ENCODE results near the gene DNAJB2. TPM values are rescaled to one million over a fixed set of nuclear protein-coding genes. Genes with fewer than 3 reads are reported as not detected.
"Not testable (repeated sequence)": the region's sequence is repeated elsewhere in the genome, so short reads cannot be mapped to it uniquely, and the experiment has no call there.

DNAJB2 gene
- total RNA-seq, 2 experiments from 2014 or later = 43.5 to 51.1 TPM

DNA sequence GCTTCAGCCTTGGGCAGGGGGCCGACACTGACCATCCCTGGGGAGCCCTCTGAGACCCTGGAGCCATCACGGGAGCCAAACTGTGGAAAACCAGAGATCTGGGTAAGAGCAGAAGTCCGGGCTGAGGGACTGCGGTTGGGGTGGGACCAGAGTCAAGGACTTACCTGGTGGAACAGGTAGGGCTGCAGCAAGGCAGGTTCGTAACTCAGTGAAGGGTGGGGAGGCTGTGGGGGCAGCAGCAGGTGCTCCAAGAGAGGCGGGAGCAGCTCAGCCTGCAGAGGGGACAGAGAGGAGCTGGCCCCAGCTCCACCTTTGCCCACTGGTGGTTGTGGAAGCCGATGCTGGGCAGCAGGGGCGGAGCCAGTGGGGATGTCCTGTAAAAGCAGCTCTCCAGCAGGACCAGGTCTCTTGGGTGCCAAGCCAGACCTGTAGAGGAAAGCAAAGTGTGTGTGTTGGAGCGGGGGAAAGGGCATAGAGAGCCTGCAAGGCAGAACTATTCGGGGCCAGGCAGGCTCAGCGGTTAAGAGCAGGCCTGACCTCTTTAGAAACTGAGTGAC is 23.3 kb downstream of the DNAJB2 start:
- Mint-ChIP-seq H3K36me3 (ENCODE audit: low read depth) (no peaks in the 10 kb centered on the region), H3K4me3 (no peak overlapping the region), H3K27me3 (ENCODE audit: low read depth) (peaks cover 45% of the 10 kb centered on the region), H3K27ac (no peak overlapping the region), H3K4me1 (ENCODE audit: low read depth) (peaks cover 9% of the 10 kb centered on the region), H3K9me3 (ENCODE audit: insufficient read depth) (no peaks in the 10 kb centered on the region)
- ChIA-PET CTCF (interaction anchor here (3.8 kb wide), 1 partner anchor 7 kb away, joined by 24 read pairs; no protein-coding TSS in a partner anchor), POLR2A (no interaction called here)
- no peak for DNase-seq
- no peak for ATAC-seq

DNA sequence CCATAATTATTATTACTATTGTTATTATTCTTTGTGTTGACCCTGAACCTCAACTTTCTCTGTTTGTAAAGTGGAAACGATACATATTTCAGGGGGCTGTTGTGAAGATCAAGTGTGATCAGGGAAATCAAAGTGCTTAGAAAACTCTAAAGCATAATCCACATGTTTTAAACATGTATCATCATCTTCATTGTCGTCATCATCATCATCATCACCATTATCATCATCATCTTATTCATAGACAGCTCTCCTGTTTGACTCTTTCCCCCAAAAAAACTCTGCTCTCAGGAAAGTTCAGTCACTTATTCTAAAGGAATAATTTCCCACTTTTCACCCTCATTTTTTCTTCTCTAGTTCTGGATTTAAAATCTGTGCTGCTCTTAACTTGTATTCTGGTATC is 25.1 kb downstream of the DNAJB2 start:
- ChIA-PET CTCF (interaction anchor here (0.9 to 3.8 kb wide), 2 partner anchors 9 to 49 kb away, joined by 3 to 24 read pairs; no protein-coding TSS in a partner anchor), POLR2A (interaction anchor here (0.7 kb wide), 1 partner anchor 14 kb away, joined by 3 read pairs; no protein-coding TSS in a partner anchor)
- H3K27ac Mint-ChIP-seq = no peak overlapping the region
- ATAC-seq = no peak
- no peak overlapping the region for H3K4me3 Mint-ChIP-seq
- no peaks in the 10 kb centered on the region for H3K4me1 Mint-ChIP-seq (ENCODE audit: low read depth)
- H3K9me3 Mint-ChIP-seq (ENCODE audit: insufficient read depth) = no peaks in the 10 kb centered on the region
- H3K36me3 Mint-ChIP-seq (ENCODE audit: low read depth) = no peaks in the 10 kb centered on the region
- H3K27me3 Mint-ChIP-seq (ENCODE audit: low read depth) = peaks cover 49% of the 10 kb centered on the region
- no peak for DNase-seq

DNA sequence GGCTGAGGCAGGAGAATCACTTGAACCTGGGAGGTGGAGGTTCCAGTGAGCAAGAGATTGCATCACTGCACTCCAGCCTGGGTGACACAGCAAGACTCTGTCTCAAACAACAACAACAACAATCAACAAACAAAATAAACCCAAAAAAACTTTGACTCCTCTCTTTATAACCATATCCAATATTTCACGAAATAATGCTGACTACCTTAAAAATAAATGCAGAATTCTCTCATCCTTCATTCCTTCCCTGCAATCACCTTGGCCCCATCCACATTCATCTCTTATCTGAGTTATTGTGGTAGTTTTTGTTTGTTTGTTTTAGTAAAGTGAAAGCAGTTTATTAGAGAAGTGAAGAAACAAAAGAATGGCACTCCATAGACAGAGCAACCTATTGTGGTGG is 26.9 kb downstream of the DNAJB2 start:
- Mint-ChIP-seq H3K9me3 (ENCODE audit: insufficient read depth) (no peaks in the 10 kb centered on the region), H3K27ac (no peak overlapping the region), H3K4me1 (ENCODE audit: low read depth) (no peaks in the 10 kb centered on the region), H3K27me3 (ENCODE audit: low read depth) (peaks cover 56% of the 10 kb centered on the region), H3K4me3 (no peak overlapping the region), H3K36me3 (ENCODE audit: low read depth) (no peaks in the 10 kb centered on the region)
- POLR2A ChIA-PET = no interaction called here
- CTCF ChIA-PET = interaction anchor here (3.8 kb wide), 1 partner anchor 11 kb away, joined by 24 read pairs; no protein-coding TSS in a partner anchor
- DNase-seq = no peak
- ATAC-seq = no peak

DNA sequence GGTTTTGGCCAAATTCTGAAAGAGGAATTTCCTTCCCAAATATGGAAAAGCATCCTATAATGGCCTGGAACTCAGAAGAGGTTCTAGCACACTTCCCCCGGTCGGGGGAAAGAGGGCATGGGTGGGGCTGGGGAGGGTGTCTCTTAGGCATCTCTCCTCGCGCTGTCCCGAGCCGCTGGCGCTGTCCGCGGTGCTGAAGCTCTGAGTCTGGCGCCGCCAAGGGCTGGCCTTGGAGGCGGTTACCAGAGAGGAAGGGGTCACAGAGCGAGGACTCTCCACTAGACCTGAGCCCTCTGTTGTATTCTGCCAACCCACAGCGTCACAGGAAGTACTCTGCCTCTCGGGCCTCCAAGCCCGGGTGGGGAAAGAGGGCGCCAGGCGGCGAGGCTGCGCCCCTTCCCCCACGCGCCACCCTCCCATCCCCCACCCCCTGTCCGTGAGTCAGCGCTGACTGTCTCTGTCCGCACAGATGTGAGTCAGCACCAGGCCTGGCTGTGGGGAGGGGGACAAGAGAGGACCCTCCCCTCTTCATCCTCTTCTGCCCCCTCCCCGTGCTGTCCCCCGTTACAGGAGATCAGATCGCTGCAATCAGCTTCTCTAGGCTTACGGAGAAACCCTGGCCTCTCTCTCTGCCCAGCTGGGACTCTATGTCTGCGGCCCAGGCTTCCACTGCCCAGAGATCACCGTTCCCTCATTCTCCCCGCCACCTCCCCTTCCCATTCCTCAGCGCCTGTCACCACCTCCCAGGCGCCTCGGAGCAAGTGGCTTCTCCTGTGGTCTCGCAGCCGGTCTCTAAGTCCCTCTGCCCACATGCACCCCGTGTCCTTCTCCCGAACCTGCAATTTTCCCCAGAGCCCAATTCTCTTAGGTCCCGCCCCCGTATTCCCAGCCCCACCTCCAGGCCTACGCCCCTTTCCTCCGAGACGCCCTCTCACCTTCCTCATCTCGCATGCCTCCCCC is 29.3 kb downstream of the DNAJB2 start:
- Mint-ChIP-seq H3K36me3 (ENCODE audit: low read depth) (no peaks in the 10 kb centered on the region), H3K9me3 (ENCODE audit: insufficient read depth) (no peaks in the 10 kb centered on the region), H3K27ac (no peak overlapping the region), H3K4me1 (ENCODE audit: low read depth) (no peaks in the 10 kb centered on the region), H3K27me3 (ENCODE audit: low read depth) (peaks cover 41% of the 10 kb centered on the region), H3K4me3 (no peak overlapping the region)
- CTCF ChIA-PET = interaction anchor here (1.0 to 1.5 kb wide), 2 partner anchors 13 to 30 kb away, joined by 3 to 5 read pairs; partner anchors contain the start of gene DNAJB2
- POLR2A ChIA-PET = no interaction called here
- DNase-seq (peak; percentile 83), ATAC-seq (peak; percentile 96)

DNA sequence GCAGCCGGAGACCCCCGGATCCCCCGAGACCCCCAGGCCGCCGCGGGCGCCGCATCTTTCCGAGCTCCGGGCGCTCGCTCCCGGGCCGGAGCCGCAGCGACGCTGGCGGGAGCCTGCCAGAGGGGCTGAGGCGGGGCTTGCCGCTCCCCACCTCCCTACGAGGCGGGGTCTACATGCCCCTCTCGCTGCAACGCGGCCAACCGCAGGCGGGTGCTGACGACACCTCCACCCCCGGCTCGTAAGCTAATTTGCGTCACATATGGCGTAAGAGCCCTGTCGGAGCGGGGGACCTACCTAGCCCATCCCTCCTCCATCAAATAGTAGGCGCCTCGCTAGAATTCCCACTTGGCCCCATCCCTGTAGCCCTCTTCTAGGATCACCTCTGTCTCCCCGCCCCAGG is 30.1 kb downstream of the DNAJB2 start, which contains the start of gene PTPRN:
Gene PTPRN (minus strand): TSS at position 124 of the 400 bp plus-strand sequence. CDS start 69 bp downstream, at position 55.
- peaks cover 37% of the 10 kb centered on the region for H3K27me3 Mint-ChIP-seq (ENCODE audit: low read depth)
- ChIA-PET POLR2A (no interaction called here), CTCF (interaction anchor here (0.7 to 1.5 kb wide), 4 partner anchors 12 to 30 kb away, joined by 3 to 8 read pairs (median 4); partner anchors contain the start of gene DNAJB2)
- no peak for DNase-seq
- no peaks in the 10 kb centered on the region for H3K36me3 Mint-ChIP-seq (ENCODE audit: low read depth)
- H3K9me3 Mint-ChIP-seq (ENCODE audit: insufficient read depth) = no peaks in the 10 kb centered on the region
- H3K4me3 Mint-ChIP-seq = no peak within 1 kb of the TSS
- H3K27ac Mint-ChIP-seq = no peak within 1 kb of the TSS
- no peak for ATAC-seq
- no peaks in the 10 kb centered on the region for H3K4me1 Mint-ChIP-seq (ENCODE audit: low read depth)

DNA sequence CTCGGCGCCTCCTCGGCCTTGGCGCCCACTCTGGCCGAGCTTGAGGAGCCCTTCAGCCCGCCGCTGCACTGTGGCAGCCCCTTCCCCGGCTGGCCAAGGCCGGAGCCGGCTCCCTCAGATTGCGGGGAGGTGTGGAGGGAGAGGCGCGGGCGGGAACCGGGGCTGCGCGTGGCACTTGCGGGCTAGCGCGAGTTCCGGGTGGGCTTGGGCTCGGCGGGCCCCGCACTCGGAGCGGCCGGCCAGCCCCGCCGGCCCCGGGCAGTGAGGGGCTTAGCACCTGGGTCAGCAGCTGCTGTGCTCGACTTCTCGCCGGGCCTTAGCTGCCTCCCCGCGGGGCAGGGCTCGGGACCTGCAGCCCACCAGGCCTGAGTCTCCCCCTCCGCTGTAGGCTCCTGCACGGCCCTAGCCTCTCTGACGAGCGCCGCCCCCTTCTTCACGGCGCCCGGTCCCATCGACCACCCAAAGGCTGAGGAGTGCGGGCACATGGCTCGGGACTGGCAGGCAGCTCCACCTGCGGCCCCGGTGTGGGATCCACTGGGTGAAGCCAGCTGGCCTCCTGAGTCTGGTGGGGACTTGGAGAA is 33.6 kb downstream of the DNAJB2 start:
- H3K36me3 Mint-ChIP-seq (ENCODE audit: low read depth); H3K9me3 Mint-ChIP-seq (ENCODE audit: insufficient read depth); H3K27ac Mint-ChIP-seq; POLR2A ChIA-PET; DNase-seq; ATAC-seq; H3K4me3 Mint-ChIP-seq; H3K4me1 Mint-ChIP-seq (ENCODE audit: low read depth): not testable (repeated sequence)
- CTCF ChIA-PET = interaction anchor here (1.2 to 2.4 kb wide), 3 partner anchors 12 to 39 kb away, joined by 3 to 10 read pairs (median 5); no protein-coding TSS in a partner anchor
- peaks cover 14% of the 10 kb centered on the region for H3K27me3 Mint-ChIP-seq (ENCODE audit: low read depth)

DNA sequence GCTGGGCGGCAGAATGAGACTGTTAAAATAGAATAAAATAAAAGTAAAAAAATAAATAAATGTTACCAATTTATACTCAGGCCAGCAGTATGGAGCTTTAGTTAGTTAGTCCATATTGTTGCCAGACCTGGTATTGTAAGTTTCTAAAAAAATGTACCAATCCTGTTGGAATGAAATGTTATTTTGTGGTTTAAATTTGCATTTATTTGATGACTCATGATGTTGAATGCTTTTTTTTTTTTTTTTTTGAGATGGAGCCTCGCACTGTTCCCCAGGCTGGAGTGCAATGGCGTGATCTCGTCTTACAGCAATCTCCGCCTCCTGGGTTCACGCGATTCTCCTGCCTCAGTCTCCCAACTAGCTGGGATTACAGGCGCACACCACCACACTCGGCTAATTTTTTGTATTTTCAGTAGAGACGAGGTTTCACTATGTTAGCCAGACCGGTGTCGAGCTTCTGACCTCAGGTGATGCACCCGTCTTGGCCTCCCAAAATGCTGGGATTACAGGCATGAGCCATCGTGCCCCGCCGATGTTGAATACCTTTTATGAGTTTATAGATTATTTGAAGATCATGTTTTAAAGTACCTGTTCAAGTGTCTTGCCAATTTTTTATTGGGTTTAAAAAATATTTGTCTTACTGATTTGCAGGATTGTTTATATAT is 35.8 kb downstream of the DNAJB2 start:
- Mint-ChIP-seq H3K27me3 (ENCODE audit: low read depth) (peaks cover 4% of the 10 kb centered on the region), H3K9me3 (ENCODE audit: insufficient read depth) (no peaks in the 10 kb centered on the region), H3K27ac (no peak overlapping the region), H3K36me3 (ENCODE audit: low read depth) (no peaks in the 10 kb centered on the region), H3K4me1 (ENCODE audit: low read depth) (no peaks in the 10 kb centered on the region), H3K4me3 (no peak overlapping the region)
- ATAC-seq (no peak), DNase-seq (no peak)
- CTCF ChIA-PET = interaction anchor here (1.1 kb wide), 1 partner anchor 16 kb away, joined by 4 read pairs; no protein-coding TSS in a partner anchor
- POLR2A ChIA-PET = no interaction called here

DNA sequence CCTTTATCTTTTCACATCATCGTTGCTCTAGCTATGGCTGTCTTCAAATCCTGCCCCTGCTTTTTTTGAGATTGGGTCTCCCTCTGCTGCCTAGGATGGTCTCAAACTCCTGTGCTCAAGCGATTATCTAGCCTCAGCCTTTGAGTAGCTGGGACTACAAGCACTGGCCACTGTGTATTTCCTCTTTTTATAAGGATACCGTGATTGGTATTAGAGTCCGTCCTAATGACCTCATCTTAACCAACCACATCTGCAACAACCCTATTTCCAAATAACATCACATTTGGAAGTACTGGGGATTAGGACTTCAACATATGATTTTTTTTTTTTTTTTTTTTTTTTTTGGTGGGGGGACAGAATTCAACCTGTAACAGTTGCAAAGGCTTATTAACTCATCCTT is 44.3 kb downstream of the DNAJB2 start:
- ChIA-PET POLR2A (no interaction called here), CTCF (interaction anchor here (2.4 kb wide), 1 partner anchor 29 kb away, joined by 10 read pairs; no protein-coding TSS in a partner anchor)
- H3K27me3 Mint-ChIP-seq (ENCODE audit: low read depth) = peaks cover 32% of the 10 kb centered on the region
- peaks cover 9% of the 10 kb centered on the region for H3K4me1 Mint-ChIP-seq (ENCODE audit: low read depth)
- no peaks in the 10 kb centered on the region for H3K36me3 Mint-ChIP-seq (ENCODE audit: low read depth)
- H3K4me3 Mint-ChIP-seq = no peak overlapping the region
- DNase-seq = no peak
- ATAC-seq = no peak
- no peak overlapping the region for H3K27ac Mint-ChIP-seq
- H3K9me3 Mint-ChIP-seq (ENCODE audit: insufficient read depth) = no peaks in the 10 kb centered on the region

DNA sequence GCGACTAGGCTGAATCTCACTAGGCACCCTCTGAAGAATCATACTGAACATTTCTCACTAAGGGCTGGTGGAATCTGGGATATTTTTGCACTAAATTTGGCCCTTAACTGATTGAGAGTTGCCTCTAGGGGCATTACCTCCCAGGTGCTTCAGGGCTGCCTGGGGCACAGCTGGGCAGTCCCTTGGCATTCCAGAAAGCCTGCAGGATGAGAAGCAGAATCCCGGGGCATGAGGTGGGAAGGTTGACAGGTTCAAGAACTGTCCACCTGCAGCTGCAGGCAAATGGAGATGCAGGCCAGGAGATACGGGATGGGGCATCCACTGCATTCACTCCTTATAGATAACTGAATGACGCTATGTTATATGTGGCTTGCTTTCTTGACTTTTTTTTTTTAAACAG is 46.0 kb downstream of the DNAJB2 start:
- H3K9me3 Mint-ChIP-seq (ENCODE audit: insufficient read depth) = no peaks in the 10 kb centered on the region
- H3K27ac Mint-ChIP-seq = no peak overlapping the region
- no peak for ATAC-seq
- H3K27me3 Mint-ChIP-seq (ENCODE audit: low read depth) = peaks cover 40% of the 10 kb centered on the region
- H3K4me3 Mint-ChIP-seq = no peak overlapping the region
- no peaks in the 10 kb centered on the region for H3K36me3 Mint-ChIP-seq (ENCODE audit: low read depth)
- POLR2A ChIA-PET = no interaction called here
- peaks cover 9% of the 10 kb centered on the region for H3K4me1 Mint-ChIP-seq (ENCODE audit: low read depth)
- CTCF ChIA-PET = no interaction called here
- DNase-seq = no peak

DNA sequence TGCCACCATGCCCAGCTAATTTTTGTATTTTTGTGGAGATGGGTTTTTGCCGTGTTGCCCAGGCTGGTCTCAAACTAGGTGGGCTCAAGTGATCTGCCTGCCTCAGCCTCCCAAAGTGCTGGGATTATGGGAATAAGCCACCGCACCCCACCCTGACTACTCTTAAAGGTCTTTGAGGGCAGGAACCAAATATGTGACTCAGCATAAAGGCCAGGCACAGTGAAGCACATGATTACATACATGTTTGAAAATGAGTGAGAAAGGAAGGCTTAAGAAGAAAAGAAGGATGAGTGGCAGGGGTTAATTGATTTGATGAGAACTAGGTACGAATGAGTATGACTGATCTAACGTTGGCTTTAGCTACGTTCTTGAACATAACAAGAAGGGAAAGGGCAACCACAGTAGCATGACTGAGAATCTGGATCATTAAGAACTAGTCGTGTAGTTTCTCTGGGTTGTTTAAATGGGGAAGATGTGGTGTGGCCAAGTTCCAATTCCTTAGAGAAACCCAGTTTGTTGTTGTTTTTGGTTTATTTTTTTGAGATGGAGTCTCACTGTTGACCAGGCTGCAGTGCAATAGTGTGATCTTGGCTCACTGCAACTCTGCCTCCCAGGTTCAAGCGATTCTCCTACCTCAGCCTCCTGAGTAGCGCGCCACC is 46.6 kb downstream of the DNAJB2 start:
- Mint-ChIP-seq H3K9me3 (ENCODE audit: insufficient read depth) (no peaks in the 10 kb centered on the region), H3K27ac (no peak overlapping the region), H3K4me3 (no peak overlapping the region), H3K36me3 (ENCODE audit: low read depth) (no peaks in the 10 kb centered on the region), H3K4me1 (ENCODE audit: low read depth) (peaks cover 7% of the 10 kb centered on the region), H3K27me3 (ENCODE audit: low read depth) (peaks cover 43% of the 10 kb centered on the region)
- CTCF ChIA-PET = no interaction called here
- DNase-seq (no peak), ATAC-seq (no peak)
- POLR2A ChIA-PET = no interaction called here

DNA sequence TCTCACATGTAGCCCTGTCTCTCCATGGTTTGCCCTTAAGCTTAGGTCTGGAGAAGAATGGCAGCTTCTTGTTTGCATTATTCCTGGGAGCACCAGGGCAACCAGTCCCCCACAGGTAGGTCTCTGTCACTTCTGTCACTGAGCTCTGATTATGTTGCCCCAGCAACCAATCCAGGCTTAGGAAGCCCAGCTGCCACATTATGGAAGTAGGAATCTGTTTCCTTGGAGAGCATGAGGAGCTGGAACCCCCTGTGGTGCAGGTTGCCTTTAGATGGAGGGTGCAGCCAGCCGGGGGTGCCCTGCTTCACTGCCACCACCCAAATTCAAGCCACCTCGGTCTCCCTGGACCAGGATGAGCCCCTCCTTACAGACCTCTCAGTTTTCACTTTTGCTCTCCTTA is 48.6 kb downstream of the DNAJB2 start:
- Mint-ChIP-seq H3K4me3 (no peak overlapping the region), H3K36me3 (ENCODE audit: low read depth) (no peaks in the 10 kb centered on the region), H3K4me1 (ENCODE audit: low read depth) (no peaks in the 10 kb centered on the region), H3K27me3 (ENCODE audit: low read depth) (peaks cover 49% of the 10 kb centered on the region), H3K27ac (no peak overlapping the region), H3K9me3 (ENCODE audit: insufficient read depth) (no peaks in the 10 kb centered on the region)
- DNase-seq (no peak), ATAC-seq (no peak)
- ChIA-PET POLR2A (no interaction called here), CTCF (no interaction called here)

Measured in activated CD8-positive, alpha-beta T cell treated with anti-CD3 and anti-CD28 coated beads, Interleukin-2, amount 10 ng/mL, durations not matched to agents 7 days and 5 days (primary cell).